Heart left ventricle (tissue), 13 donors: ENCODE results near the gene PIK3IP1.

ENCODE experiments used
- POLR2A ChIP-seq, 2 donors: fragments of 450-650 bp; IDR thresholded peaks; one replicate each; pipeline ENCODE4 v1.6.1; 2017; ENCODE audit warnings: antibody characterized with exemption in 2 of 2, mild to moderate bottlenecking in 2 of 2, moderate library complexity in 2 of 2
- TF ChIP-seq, protein P1 (sequence below), 12 donors: fragments of 200-600 bp; sonication (generic) in 4 of 12; IDR thresholded peaks; one replicate each; pipeline versions ENCODE4 v1.5.0 to v1.8.0; 2018 to 2022; ENCODE audit warnings: antibody characterized with exemption in 12 of 12, mild to moderate bottlenecking in 5 of 12
- donor health status: ischemic (EF 13 %, LVEDD 7.1; RV severe dilation, severe dysfunction).
- donor health status: DM: no; HTN: yes; CAD: no.
- donor health status: DM: no; HTN: no; CAD: no.
- donor health status: ischemic (EF 25% LVEDD 6.9; RV normal size, moderate dysfunction).
- donor health status: ischemic (EF 25% LVEDD 5.7; RV mildly dilated, moderate dysfunction).
- donor health status: ischemic (EF 35%, LVEDD 5.7; RV mildly dilated, moderate dysfunction).
- donor health status: nonischemic (EF 11% LVEDD 7.7; RV severe dilation, severe dysfunction).
- donor health status: DM: yes; HTN: yes; CAD: no.
- donor health status: PGD.
- donor health status: ischemic (EF 29% LVEDD 5.4; RV normal size, mild dysfunction).
- donor health status: nonischemic (EF 23%, LVEDD 6.1; RV moderate dilation, normal function).

- TF ChIP-seq, protein P1, sequence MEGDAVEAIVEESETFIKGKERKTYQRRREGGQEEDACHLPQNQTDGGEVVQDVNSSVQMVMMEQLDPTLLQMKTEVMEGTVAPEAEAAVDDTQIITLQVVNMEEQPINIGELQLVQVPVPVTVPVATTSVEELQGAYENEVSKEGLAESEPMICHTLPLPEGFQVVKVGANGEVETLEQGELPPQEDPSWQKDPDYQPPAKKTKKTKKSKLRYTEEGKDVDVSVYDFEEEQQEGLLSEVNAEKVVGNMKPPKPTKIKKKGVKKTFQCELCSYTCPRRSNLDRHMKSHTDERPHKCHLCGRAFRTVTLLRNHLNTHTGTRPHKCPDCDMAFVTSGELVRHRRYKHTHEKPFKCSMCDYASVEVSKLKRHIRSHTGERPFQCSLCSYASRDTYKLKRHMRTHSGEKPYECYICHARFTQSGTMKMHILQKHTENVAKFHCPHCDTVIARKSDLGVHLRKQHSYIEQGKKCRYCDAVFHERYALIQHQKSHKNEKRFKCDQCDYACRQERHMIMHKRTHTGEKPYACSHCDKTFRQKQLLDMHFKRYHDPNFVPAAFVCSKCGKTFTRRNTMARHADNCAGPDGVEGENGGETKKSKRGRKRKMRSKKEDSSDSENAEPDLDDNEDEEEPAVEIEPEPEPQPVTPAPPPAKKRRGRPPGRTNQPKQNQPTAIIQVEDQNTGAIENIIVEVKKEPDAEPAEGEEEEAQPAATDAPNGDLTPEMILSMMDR (IDR thresholded peaks at IDR 0.05), result no peak
- TF ChIP-seq POLR2A (IDR thresholded peaks at IDR 0.05), result no peak
Measured at GRCh38 chr22:31291481-31292235, 630 bp downstream of the PIK3IP1 start.
